Prostate gland (tissue), 2 donors: ENCODE data around the gene S100PBP. TPM values are rescaled to one million over a fixed set of nuclear protein-coding genes. Genes with fewer than 3 reads are reported as not detected.

Experiments used
- DNase-seq: peaks from one replicate; pipeline ENCODE4 v3.0.0-alpha.2; 2019; ENCODE audit warnings: low spot score
- H3K27ac ChIP-seq, 2 donors: fragments of 200-600 bp; sonication (generic); 2 replicates each; pipeline ENCODE4 v1.5.1; 2017 to 2019
- H3K27me3 ChIP-seq: fragments of 200-600 bp; sonication (generic); replicated peaks from 2 replicates; pipeline ENCODE4 v1.5.1; 2019; ENCODE audit not compliant: insufficient read depth
- H3K36me3 ChIP-seq, 2 donors: fragments of 200-600 bp; sonication (generic); 1 replicate in 1 of 2; 2 replicates in 1 of 2; pipeline versions ENCODE4 v1.5.1 to v1.8.1; 2017 to 2019
- H3K4me1 ChIP-seq: fragments of 200-600 bp; sonication (generic); replicated peaks from 2 replicates; pipeline ENCODE4 v1.5.1; 2019
- H3K4me3 ChIP-seq, 2 donors: fragments of 200-600 bp; sonication (generic); 2 replicates each; pipeline ENCODE4 v1.5.1; 2017 to 2019
- H3K9me3 ChIP-seq: fragments of 200-600 bp; sonication (generic); 2 replicates; pipeline ENCODE4 v1.5.1; 2017
- POLR2A ChIP-seq: fragments of 450-650 bp; IDR thresholded peaks from one replicate; pipeline ENCODE4 v1.6.1; 2016; ENCODE audit warnings: antibody characterized with exemption, mild to moderate bottlenecking
- POLR2AphosphoS5 ChIP-seq: sonication (generic); formaldehyde crosslinking; IDR thresholded peaks from one replicate; pipeline ENCODE4 v1.6.1; 2017; ENCODE audit warnings: antibody characterized with exemption
- WGBS: methylation state at CpG from one replicate; pipeline ENCODE4 v1.1.5; 2018; 5-methylcytosine and 5-hydroxymethylcytosine counted together
- intact Hi-C: fragments of 100-400 bp; cut with DNase I; formaldehyde crosslinking; loops from one replicate; pipeline ENCODE4 v1.14.2; 2022
- total RNA-seq, 2 donors: library from RNA; depleted of rRNA; stranded (reverse); fragments of >200 nt; gene quantifications; one replicate each; pipeline ENCODE4 v1.1.0, GENCODE V29; 2016
- TF ChIP-seq, protein P1 (sequence below), 4 experiments: fragments of 200-600 bp in 2 of 4; fragments of 450-650 bp in 2 of 4; sonication (generic) in 2 of 4; IDR thresholded peaks; 1 replicate in 3 of 4; 2 replicates in 1 of 4; pipeline ENCODE4 v1.5.1; 2016 to 2019; ENCODE audit warnings: antibody characterized with exemption in 4 of 4, mild to moderate bottlenecking in 2 of 4, moderate library complexity in 2 of 4

The S100PBP gene
- 10 to 100 TPM; 27.1 to 72.5 TPM for total RNA-seq

DNA sequence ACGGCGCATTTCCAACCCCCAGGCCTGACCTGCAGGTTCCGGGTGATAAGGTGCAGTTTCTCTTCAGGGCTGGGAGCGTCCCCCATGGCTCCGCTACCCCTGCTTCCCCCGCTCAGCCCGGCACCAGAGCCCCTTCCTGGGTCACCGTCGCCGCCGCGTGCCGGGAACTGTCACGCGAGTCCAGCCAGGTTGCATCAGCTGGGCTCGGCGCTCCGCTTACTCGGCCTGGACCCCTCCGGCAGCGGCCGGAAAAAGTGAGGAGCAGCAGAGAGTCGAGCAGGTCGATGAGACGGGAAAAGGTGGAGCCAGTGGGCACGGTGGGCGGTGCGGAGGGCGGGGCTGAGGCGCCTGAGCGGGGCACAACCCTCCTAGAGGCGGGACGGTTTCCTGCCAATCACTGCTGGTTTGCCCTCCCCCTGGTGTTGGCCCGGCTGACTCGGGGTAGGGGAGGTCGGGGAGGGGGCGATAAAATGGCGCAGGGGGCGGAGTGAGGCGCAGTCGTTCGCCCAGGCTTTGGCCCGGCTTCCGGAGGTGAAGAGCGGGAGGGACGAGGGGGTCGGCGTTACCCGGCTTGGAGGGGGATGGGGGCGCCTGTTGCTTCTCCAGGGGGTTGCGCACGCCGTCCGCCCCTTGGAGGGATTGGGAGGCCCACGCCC is at the start of gene S100PBP, which contains the start of gene YARS1:
TSS of gene S100PBP (plus strand) at position 495 of the 656 bp plus-strand sequence. CDS start 8,447 bp downstream, outside the sequence.
TSS of gene YARS1 (minus strand) at position 200 of the 656 bp plus-strand sequence. CDS start at position 86, 114 bp downstream.
- under 1% methylated on average over 55 of the region's 55 CpGs for WGBS
- no peaks in the 10 kb centered on the region for H3K4me1 ChIP-seq

DNA sequence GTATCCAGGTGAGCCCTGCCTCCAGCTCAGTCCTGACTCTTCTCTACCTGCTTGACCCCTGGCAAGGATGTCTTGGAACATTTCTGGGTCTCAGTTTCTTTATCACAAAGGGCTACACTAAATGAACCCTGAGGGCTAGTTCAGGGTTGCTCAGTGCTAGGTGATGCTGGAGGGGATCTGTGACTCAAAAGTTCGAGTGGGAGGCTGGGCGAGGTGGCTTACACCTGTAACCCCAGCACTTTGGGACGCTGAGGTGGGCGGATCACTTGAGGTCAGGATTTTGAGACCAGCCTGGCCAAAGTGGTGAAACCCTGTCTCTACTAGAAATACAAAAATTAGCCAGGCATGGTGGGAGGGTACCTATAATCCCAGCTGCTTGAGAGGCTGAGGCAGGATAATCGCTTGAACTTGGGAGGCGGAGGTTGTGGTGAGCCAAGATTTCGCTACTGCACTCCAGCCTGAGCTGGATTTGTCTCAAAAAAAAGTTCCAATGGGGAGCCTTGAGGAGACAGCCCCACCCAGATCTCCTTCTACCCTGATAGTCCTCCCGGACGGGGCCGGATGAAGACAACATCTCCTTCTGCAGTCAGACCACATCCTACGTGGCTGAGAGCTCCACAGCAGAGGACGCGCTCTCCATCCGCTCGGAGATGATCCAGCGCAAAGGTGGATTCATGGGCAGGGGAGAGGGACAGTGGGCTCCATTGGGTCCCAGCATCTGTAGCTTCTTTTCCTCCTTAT is 49.2 kb upstream of the S100PBP start:
- WGBS = 84% methylated on average over 16 of the region's 16 CpGs
- H3K27ac ChIP-seq = peak overlapping the region; percentile 85 to 98
- H3K27me3 ChIP-seq = no peaks in the 10 kb centered on the region
- DNase-seq = no peak
- H3K4me3 ChIP-seq = no peak overlapping the region
- no peaks in the 10 kb centered on the region for H3K36me3 ChIP-seq
- peaks cover 31% of the 10 kb centered on the region for H3K4me1 ChIP-seq
- H3K9me3 ChIP-seq = no peaks in the 10 kb centered on the region
- TF ChIP-seq POLR2A = no peak
- no peak for TF ChIP-seq POLR2AphosphoS5
- TF ChIP-seq, protein P1, sequence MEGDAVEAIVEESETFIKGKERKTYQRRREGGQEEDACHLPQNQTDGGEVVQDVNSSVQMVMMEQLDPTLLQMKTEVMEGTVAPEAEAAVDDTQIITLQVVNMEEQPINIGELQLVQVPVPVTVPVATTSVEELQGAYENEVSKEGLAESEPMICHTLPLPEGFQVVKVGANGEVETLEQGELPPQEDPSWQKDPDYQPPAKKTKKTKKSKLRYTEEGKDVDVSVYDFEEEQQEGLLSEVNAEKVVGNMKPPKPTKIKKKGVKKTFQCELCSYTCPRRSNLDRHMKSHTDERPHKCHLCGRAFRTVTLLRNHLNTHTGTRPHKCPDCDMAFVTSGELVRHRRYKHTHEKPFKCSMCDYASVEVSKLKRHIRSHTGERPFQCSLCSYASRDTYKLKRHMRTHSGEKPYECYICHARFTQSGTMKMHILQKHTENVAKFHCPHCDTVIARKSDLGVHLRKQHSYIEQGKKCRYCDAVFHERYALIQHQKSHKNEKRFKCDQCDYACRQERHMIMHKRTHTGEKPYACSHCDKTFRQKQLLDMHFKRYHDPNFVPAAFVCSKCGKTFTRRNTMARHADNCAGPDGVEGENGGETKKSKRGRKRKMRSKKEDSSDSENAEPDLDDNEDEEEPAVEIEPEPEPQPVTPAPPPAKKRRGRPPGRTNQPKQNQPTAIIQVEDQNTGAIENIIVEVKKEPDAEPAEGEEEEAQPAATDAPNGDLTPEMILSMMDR (IDR thresholded peaks at IDR 0.05) = no peak
- intact Hi-C loops = no loop called here

More for the DNA sequence above, at the start of gene S100PBP, which contains the start of gene YARS1:
- peak within 1 kb of the TSS; percentile 72 to 95 for H3K4me3 ChIP-seq
- H3K36me3 ChIP-seq = no peaks in the 10 kb centered on the region
- peak; percentile 99 for DNase-seq
- TF ChIP-seq POLR2AphosphoS5 (peak; percentile 99), POLR2A (peak; percentile 68)
- TF ChIP-seq, protein P1 (IDR thresholded peaks at IDR 0.05) = peak in 2 of 4 experiments; percentile 41 to 60
- peak within 1 kb of the TSS; percentile 96 to 99 for H3K27ac ChIP-seq
- no peaks in the 10 kb centered on the region for H3K27me3 ChIP-seq
- H3K9me3 ChIP-seq = no peaks in the 10 kb centered on the region
- intact Hi-C loops = no loop called here

DNA sequence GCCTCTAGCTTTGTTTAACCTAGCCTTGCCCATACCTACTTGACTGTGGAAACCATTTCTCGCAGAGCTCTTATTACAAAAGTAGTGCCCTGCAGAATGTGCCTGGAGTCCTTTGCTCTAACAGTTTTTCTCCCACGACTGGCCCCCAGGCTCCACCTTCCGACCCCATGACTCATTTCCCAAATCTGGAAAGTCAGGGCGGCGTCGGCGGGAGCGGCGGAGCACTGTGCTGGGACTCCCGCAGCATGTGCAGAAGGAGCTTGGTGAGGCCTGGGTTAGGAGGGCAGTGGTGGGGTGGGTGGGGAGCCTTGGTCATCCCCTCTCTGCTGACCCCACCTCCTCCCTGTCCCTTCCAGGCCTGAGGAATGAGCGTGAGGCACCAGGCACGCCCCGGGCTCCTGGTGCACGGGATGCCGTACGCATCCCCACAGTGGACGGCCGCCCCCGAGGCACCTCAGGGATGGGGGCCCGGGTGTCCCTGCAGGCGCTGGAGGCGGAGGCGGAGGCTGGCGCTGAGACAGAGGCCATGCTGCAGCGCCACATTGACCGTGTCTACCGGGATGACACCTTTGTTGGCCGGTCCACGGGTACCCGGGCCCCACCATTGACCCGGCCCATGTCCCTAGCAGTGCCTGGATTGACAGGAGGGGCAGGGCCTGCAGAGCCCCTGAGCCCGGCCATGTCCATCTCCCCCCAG is 47.8 kb upstream of the S100PBP start:
- Histone ChIP-seq H3K36me3 (no peaks in the 10 kb centered on the region), H3K27ac (no peak overlapping the region), H3K4me3 (no peak overlapping the region), H3K27me3 (no peaks in the 10 kb centered on the region), H3K9me3 (no peaks in the 10 kb centered on the region), H3K4me1 (peaks cover 29% of the 10 kb centered on the region)
- intact Hi-C loops = no loop called here
- TF ChIP-seq POLR2A = no peak
- TF ChIP-seq, protein P1 (IDR thresholded peaks at IDR 0.05) = no peak
- no peak for TF ChIP-seq POLR2AphosphoS5
- 89% methylated on average over 25 of the region's 32 CpGs for WGBS
- no peak for DNase-seq

DNA sequence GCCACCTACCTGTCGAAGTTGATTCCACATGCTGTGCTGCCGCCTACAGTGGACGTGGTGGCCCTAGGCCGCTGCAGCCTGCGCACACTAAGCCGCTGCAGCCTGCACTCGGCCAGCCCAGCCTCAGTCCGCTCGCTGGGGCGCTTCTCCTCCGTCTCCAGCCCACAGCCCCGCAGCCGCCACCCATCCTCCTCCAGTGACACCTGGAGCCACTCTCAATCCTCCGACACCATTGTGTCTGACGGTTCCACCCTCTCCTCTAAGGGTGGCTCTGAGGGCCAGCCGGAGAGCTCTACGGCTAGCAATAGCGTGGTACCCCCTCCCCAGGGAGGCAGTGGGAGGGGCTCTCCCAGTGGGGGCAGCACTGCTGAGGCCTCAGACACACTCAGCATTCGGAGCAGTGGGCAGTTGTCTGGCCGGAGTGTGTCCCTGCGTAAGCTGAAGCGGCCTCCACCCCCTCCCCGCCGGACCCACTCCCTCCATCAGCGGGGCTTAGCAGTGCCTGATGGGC is 47.2 kb upstream of the S100PBP start:
- TF ChIP-seq POLR2AphosphoS5 = no peak
- no peak for TF ChIP-seq POLR2A
- Histone ChIP-seq H3K27me3 (no peaks in the 10 kb centered on the region), H3K36me3 (no peaks in the 10 kb centered on the region), H3K4me1 (peaks cover 24% of the 10 kb centered on the region), H3K27ac (no peak overlapping the region), H3K4me3 (no peak overlapping the region), H3K9me3 (no peaks in the 10 kb centered on the region)
- DNase-seq = no peak
- WGBS = 88% methylated on average over 20 of the region's 25 CpGs
- intact Hi-C loops = no loop called here
